Measurements from ENCODE around the gene DNAJC10. TPM values are rescaled to one million over a fixed set of nuclear protein-coding genes. Genes with fewer than 3 reads are reported as not detected.

DNAJC10 gene, protein sequence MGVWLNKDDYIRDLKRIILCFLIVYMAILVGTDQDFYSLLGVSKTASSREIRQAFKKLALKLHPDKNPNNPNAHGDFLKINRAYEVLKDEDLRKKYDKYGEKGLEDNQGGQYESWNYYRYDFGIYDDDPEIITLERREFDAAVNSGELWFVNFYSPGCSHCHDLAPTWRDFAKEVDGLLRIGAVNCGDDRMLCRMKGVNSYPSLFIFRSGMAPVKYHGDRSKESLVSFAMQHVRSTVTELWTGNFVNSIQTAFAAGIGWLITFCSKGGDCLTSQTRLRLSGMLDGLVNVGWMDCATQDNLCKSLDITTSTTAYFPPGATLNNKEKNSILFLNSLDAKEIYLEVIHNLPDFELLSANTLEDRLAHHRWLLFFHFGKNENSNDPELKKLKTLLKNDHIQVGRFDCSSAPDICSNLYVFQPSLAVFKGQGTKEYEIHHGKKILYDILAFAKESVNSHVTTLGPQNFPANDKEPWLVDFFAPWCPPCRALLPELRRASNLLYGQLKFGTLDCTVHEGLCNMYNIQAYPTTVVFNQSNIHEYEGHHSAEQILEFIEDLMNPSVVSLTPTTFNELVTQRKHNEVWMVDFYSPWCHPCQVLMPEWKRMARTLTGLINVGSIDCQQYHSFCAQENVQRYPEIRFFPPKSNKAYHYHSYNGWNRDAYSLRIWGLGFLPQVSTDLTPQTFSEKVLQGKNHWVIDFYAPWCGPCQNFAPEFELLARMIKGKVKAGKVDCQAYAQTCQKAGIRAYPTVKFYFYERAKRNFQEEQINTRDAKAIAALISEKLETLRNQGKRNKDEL
- total RNA-seq (104 and 120 TPM in 2 replicates), polyA plus RNA-seq (56.6 and 67.3 TPM in 2 replicates)

DNA sequence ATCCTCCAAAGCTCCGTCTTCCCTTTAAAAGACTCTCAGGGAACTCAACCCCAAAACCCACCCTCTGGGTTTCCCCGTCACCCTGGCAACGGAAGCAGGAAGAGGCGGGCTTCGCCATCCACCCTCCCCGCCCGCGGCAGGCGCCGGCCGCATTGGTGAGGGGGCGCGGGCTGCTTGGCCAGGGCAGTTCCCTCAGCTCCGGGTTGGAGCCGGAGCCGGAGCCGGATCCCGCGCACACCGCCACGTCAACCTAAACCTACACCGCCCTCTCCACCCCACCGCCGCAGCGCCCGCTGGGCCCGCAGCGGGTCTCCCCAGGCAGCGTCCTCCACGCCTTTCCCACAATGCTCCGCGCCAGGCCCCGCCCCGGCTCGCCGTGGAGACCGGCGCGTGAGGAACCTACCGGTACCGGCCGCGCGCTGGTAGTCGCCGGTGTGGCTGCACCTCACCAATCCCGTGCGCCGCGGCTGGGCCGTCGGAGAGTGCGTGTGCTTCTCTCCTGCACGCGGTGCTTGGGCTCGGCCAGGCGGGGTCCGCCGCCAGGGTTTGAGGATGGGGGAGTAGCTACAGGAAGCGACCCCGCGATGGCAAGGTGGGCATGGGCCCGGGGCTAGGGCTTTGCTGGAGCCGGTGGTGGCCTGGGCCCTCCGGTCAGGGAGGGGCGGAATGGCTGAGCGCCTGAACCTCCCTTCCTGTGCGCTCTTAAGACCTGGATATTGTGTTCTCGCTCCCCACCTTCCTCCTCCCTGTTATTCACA is at the start of gene DNAJC10:
TSS of gene DNAJC10 (plus strand) at position 366 of the 758 bp plus-strand sequence. CDS start 1,830 bp downstream, outside the sequence.
- DNase-seq (ENCODE audit: low spot score): peak; percentile 94
- Histone ChIP-seq H3K9me3 (ENCODE audit: low read depth) (no peaks in the 10 kb centered on the region), H3K27me3 (no peaks in the 10 kb centered on the region), H3K4me1 (ENCODE audit: insufficient read depth) (peaks cover 6% of the 10 kb centered on the region), H4K20me1 (ENCODE audit: insufficient read depth, poor library complexity, severe bottlenecking) (no peaks in the 10 kb centered on the region), H2AFZ (peak within 1 kb of the TSS; percentile 78), H3K27ac (peak within 1 kb of the TSS; percentile 96), H3K9me2 (replicated peaks; ENCODE audit: insufficient read depth) (no peaks in the 10 kb centered on the region), H3K79me2 (peaks cover 19% of the 10 kb centered on the region), H3K36me3 (replicated peaks; ENCODE audit: insufficient read depth, low read depth) (no peaks in the 10 kb centered on the region), H3K4me3 (peak within 1 kb of the TSS; percentile 68), H3K4me2 (peak within 1 kb of the TSS; percentile 87)
- TF ChIP-seq EZH2 (IDR thresholded peaks at IDR 0.05; ENCODE audit: borderline replicate concordance) (no peak), EZH2phosphoT487 (IDR thresholded peaks at IDR 0.05; ENCODE audit: low read depth, severe bottlenecking, unreplicated experiment) (no peak)
- TF ChIP-seq, protein P1, sequence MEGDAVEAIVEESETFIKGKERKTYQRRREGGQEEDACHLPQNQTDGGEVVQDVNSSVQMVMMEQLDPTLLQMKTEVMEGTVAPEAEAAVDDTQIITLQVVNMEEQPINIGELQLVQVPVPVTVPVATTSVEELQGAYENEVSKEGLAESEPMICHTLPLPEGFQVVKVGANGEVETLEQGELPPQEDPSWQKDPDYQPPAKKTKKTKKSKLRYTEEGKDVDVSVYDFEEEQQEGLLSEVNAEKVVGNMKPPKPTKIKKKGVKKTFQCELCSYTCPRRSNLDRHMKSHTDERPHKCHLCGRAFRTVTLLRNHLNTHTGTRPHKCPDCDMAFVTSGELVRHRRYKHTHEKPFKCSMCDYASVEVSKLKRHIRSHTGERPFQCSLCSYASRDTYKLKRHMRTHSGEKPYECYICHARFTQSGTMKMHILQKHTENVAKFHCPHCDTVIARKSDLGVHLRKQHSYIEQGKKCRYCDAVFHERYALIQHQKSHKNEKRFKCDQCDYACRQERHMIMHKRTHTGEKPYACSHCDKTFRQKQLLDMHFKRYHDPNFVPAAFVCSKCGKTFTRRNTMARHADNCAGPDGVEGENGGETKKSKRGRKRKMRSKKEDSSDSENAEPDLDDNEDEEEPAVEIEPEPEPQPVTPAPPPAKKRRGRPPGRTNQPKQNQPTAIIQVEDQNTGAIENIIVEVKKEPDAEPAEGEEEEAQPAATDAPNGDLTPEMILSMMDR (IDR thresholded peaks at IDR 0.05; ENCODE audit: poor library complexity): no peak
- WGBS (ENCODE audit: low lambda C conversion rate, missing lambda C conversion rate): under 1% methylated on average over 64 of the region's 69 CpGs

DNA sequence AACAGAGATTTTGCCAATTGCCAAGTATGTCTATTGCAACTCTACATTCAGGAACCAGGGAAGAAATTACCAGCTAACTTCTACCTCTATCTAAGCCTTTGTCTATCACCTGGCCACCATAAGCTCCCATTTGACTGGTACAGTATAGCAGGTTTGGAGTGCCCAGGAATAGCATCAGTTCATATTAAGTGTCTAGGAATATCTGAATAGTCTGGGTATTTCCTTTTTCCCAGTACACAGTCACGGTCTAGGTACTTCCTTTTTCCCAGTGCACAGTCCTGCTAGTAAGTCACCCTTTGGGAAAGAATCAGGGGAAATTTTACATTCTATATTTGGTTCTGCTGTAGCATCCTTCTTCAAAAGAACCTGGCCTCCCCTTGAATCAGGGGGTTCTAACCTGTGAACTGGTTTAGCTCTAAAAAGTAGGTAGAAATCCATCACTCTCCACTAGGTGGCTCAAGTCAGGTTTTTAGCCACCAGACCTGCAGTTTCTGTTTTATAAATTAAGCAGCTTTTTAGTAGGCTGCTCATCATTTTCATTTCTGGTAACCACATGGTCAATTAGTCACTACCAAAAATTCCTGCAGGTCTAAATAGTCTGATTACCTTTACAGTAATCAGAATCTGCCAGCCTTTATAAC is 49.3 kb upstream of the DNAJC10 start:
- Histone ChIP-seq H2AFZ (no peak overlapping the region), H3K9me3 (ENCODE audit: low read depth) (no peaks in the 10 kb centered on the region), H3K4me2 (no peak overlapping the region), H3K9me2 (replicated peaks; ENCODE audit: insufficient read depth) (no peaks in the 10 kb centered on the region), H4K20me1 (ENCODE audit: insufficient read depth, poor library complexity, severe bottlenecking) (no peaks in the 10 kb centered on the region), H3K4me1 (ENCODE audit: insufficient read depth) (no peaks in the 10 kb centered on the region), H3K36me3 (replicated peaks; ENCODE audit: insufficient read depth, low read depth) (no peaks in the 10 kb centered on the region), H3K79me2 (no peaks in the 10 kb centered on the region), H3K4me3 (no peak overlapping the region), H3K27me3 (no peaks in the 10 kb centered on the region), H3K27ac (no peak overlapping the region)
- WGBS (ENCODE audit: low lambda C conversion rate, missing lambda C conversion rate): 83% methylated on average over 1 of the region's 1 CpG
- TF ChIP-seq EZH2phosphoT487 (IDR thresholded peaks at IDR 0.05; ENCODE audit: low read depth, severe bottlenecking, unreplicated experiment): no peak
- TF ChIP-seq, protein P1 (IDR thresholded peaks at IDR 0.05; ENCODE audit: poor library complexity): peak; percentile 58
- DNase-seq (ENCODE audit: low spot score): peak; percentile 32

DNA sequence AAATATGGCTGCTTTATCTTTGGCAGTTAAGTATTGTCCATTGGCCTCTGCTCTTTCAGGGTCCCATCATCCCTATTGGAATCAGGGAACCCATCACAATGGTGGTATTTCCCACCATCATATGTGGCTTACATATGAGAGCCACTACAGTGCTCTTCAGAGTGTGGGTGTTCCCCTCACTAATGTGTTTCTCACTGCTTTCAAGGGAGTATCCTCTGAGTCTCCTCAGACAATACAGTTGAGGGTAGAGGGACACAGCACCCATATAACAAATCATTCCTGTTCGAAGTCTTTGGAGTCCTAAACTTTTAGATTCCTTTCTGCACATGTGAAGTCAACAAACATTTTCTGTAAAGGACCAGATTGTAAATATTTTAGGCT is 48.8 kb upstream of the DNAJC10 start:
- TF ChIP-seq, protein P1 (IDR thresholded peaks at IDR 0.05; ENCODE audit: poor library complexity): no peak
- no peak for TF ChIP-seq EZH2phosphoT487 (IDR thresholded peaks at IDR 0.05; ENCODE audit: low read depth, severe bottlenecking, unreplicated experiment)

More for the DNA sequence above, 48.8 kb upstream of the DNAJC10 start:
- 61% methylated on average over 1 of the region's 1 CpG for WGBS (ENCODE audit: low lambda C conversion rate, missing lambda C conversion rate)
- Histone ChIP-seq H3K79me2 (no peaks in the 10 kb centered on the region), H2AFZ (no peak overlapping the region), H3K9me2 (replicated peaks; ENCODE audit: insufficient read depth) (no peaks in the 10 kb centered on the region), H3K4me3 (no peak overlapping the region), H3K4me1 (ENCODE audit: insufficient read depth) (no peaks in the 10 kb centered on the region), H3K36me3 (replicated peaks; ENCODE audit: insufficient read depth, low read depth) (no peaks in the 10 kb centered on the region), H3K27ac (no peak overlapping the region), H3K27me3 (no peaks in the 10 kb centered on the region), H3K4me2 (no peak overlapping the region), H4K20me1 (ENCODE audit: insufficient read depth, poor library complexity, severe bottlenecking) (no peaks in the 10 kb centered on the region), H3K9me3 (ENCODE audit: low read depth) (no peaks in the 10 kb centered on the region)
- no peak for DNase-seq (ENCODE audit: low spot score)
